Gastroesophageal sphincter (tissue), 3 donors: ENCODE measurements around the gene P3H2.

Source experiments
- EP300 ChIP-seq: sonication (generic); formaldehyde crosslinking; IDR thresholded peaks from one replicate; pipeline ENCODE4 v1.6.1; 2017; ENCODE audit warnings: antibody characterized with exemption, mild to moderate bottlenecking
- POLR2A ChIP-seq, 2 donors: fragments of 450-650 bp; IDR thresholded peaks; one replicate each; pipeline ENCODE4 v1.6.1; 2017; ENCODE audit warnings: antibody characterized with exemption in 2 of 2, mild to moderate bottlenecking in 2 of 2, moderate library complexity in 1 of 2
- POLR2AphosphoS5 ChIP-seq: sonication (generic); formaldehyde crosslinking; IDR thresholded peaks from one replicate; pipeline ENCODE4 v1.6.1; 2017; ENCODE audit warnings: antibody characterized with exemption
- TF ChIP-seq, protein P1 (sequence below), 4 experiments: fragments of 200-600 bp in 2 of 4; fragments of 450-650 bp in 2 of 4; sonication (generic) in 1 of 4; IDR thresholded peaks; one replicate each; pipeline ENCODE4 v1.5.1; 2017 to 2019; ENCODE audit warnings: antibody characterized with exemption in 4 of 4, mild to moderate bottlenecking in 2 of 4, moderate library complexity in 2 of 4

DNA sequence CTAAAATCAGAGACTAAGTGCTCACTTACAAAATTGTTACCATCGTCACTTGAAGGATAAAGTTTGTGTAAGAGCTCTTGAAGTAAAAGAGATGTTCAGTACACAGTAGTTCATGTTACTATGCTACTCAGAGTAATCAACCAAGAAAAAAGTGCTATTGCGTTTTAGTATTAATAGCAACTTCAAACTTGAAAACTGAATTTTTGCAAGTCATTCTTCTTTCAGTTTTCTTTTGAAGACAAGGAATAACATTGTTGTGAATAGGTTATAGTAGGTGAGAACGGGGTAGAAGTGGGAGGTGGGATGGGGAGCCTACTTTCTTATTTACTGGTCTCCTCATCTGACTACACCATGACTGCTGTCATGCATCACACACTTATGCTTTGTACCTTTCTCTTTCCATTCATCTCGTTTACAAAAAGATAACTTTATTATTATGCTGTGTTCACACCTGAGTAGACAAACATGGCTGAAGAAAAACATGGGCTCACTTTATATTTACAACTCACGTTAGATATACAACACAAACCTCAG lies 39.3 kb upstream of the P3H2 start:
- TF ChIP-seq EP300 (no peak), POLR2A (IDR thresholded peaks at IDR 0.05) (no peak), POLR2AphosphoS5 (no peak)
- TF ChIP-seq, protein P1, sequence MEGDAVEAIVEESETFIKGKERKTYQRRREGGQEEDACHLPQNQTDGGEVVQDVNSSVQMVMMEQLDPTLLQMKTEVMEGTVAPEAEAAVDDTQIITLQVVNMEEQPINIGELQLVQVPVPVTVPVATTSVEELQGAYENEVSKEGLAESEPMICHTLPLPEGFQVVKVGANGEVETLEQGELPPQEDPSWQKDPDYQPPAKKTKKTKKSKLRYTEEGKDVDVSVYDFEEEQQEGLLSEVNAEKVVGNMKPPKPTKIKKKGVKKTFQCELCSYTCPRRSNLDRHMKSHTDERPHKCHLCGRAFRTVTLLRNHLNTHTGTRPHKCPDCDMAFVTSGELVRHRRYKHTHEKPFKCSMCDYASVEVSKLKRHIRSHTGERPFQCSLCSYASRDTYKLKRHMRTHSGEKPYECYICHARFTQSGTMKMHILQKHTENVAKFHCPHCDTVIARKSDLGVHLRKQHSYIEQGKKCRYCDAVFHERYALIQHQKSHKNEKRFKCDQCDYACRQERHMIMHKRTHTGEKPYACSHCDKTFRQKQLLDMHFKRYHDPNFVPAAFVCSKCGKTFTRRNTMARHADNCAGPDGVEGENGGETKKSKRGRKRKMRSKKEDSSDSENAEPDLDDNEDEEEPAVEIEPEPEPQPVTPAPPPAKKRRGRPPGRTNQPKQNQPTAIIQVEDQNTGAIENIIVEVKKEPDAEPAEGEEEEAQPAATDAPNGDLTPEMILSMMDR (IDR thresholded peaks at IDR 0.05): no peak
